HUES64 (cell line): Measurements from ENCODE around the gene FAM241B.

ENCODE experiments used
- H3K27ac ChIP-seq: 2 replicates; pipeline ENCODE4 v1.7.0; 2013; ENCODE audit warnings: low read depth, low read length, inconsistent platforms
- H3K27me3 ChIP-seq: 2 replicates; pipeline ENCODE4 v1.6.1; 2013; ENCODE audit warnings: mild to moderate bottlenecking, low read length; ENCODE audit not compliant: insufficient read depth
- H3K36me3 ChIP-seq: 2 replicates; pipeline ENCODE4 v1.6.1; 2013; ENCODE audit warnings: mild to moderate bottlenecking, low read length; ENCODE audit not compliant: insufficient read depth
- H3K4me1 ChIP-seq: 2 replicates; pipeline ENCODE4 v1.6.1; 2013; ENCODE audit warnings: mild to moderate bottlenecking, low read length, moderate library complexity; ENCODE audit not compliant: insufficient read depth
- H3K4me3 ChIP-seq: 2 replicates; pipeline ENCODE4 v1.5.1; 2013; ENCODE audit warnings: mild to moderate bottlenecking, low read length, moderate library complexity
- H3K9ac ChIP-seq: 2 replicates; pipeline ENCODE4 v1.6.1; 2013; ENCODE audit warnings: mild to moderate bottlenecking, low read depth, low read length
- H3K9me3 ChIP-seq: 2 replicates; pipeline ENCODE4 v1.6.1; 2013; ENCODE audit warnings: low read depth, low read length; ENCODE audit not compliant: insufficient read depth
- WGBS: fragments of 150-250, 120-280 bp; methylation state at CpG from one replicate; pipeline ENCODE4 v1.1.7; 2013; ENCODE audit warnings: missing lambda C conversion rate; 5-methylcytosine and 5-hydroxymethylcytosine counted together

The FAM241B gene

GRCh38 chr10:69674786-69675185, 44.7 kb downstream of the FAM241B start:
- no peaks in the 10 kb centered on the region for H3K36me3 ChIP-seq
- H3K9me3 ChIP-seq: no peaks in the 10 kb centered on the region
- H3K4me1 ChIP-seq: no peaks in the 10 kb centered on the region
- WGBS: 85% methylated on average over 2 of the region's 2 CpGs
- no peak overlapping the region for H3K27ac ChIP-seq
- no peak overlapping the region for H3K9ac ChIP-seq
- no peaks in the 10 kb centered on the region for H3K27me3 ChIP-seq
- no peak overlapping the region for H3K4me3 ChIP-seq

- no peaks in the 10 kb centered on the region for H3K4me1 ChIP-seq
- no peak overlapping the region for H3K9ac ChIP-seq
- no peaks in the 10 kb centered on the region for H3K9me3 ChIP-seq
- H3K27me3 ChIP-seq: no peaks in the 10 kb centered on the region
- no peak overlapping the region for H3K27ac ChIP-seq
- WGBS: 74% methylated on average over 4 of the region's 4 CpGs
- H3K36me3 ChIP-seq: no peaks in the 10 kb centered on the region
- no peak overlapping the region for H3K4me3 ChIP-seq
These were observed 46.3 kb downstream of the FAM241B start for GRCh38 chr10:69676301-69676700.

GRCh38 chr10:69677985-69678654, 48.1 kb downstream of the FAM241B start:
- Histone ChIP-seq H3K36me3 (no peaks in the 10 kb centered on the region), H3K27me3 (no peaks in the 10 kb centered on the region), H3K9ac (no peak overlapping the region), H3K4me3 (no peak overlapping the region), H3K4me1 (no peaks in the 10 kb centered on the region), H3K9me3 (no peaks in the 10 kb centered on the region), H3K27ac (no peak overlapping the region)
- 87% methylated on average over 20 of the region's 20 CpGs for WGBS

- Histone ChIP-seq H3K36me3 (no peaks in the 10 kb centered on the region), H3K9me3 (no peaks in the 10 kb centered on the region), H3K27ac (no peak overlapping the region), H3K27me3 (no peaks in the 10 kb centered on the region), H3K4me1 (peaks cover 5% of the 10 kb centered on the region; the same call in 1 of the 2 replicates), H3K4me3 (no peak overlapping the region), H3K9ac (no peak overlapping the region)
- WGBS: 86% methylated on average over 9 of the region's 9 CpGs
These were observed 49.7 kb downstream of the FAM241B start for GRCh38 chr10:69679736-69680135.

GRCh38 chr10:69680610-69681009, 50.6 kb downstream of the FAM241B start:
- Histone ChIP-seq H3K36me3 (no peaks in the 10 kb centered on the region), H3K4me3 (no peak overlapping the region), H3K9me3 (no peaks in the 10 kb centered on the region), H3K27me3 (no peaks in the 10 kb centered on the region), H3K4me1 (peaks cover 5% of the 10 kb centered on the region; the same call in 1 of the 2 replicates), H3K27ac (no peak overlapping the region), H3K9ac (no peak overlapping the region)
- 92% methylated on average over 4 of the region's 4 CpGs for WGBS

GRCh38 chr10:69681436-69681835, 51.4 kb downstream of the FAM241B start:
- H3K36me3 ChIP-seq: no peaks in the 10 kb centered on the region
- no peak overlapping the region for H3K4me3 ChIP-seq
- H3K9me3 ChIP-seq: no peaks in the 10 kb centered on the region
- H3K27ac ChIP-seq: no peak overlapping the region
- H3K9ac ChIP-seq: no peak overlapping the region
- H3K27me3 ChIP-seq: no peaks in the 10 kb centered on the region
- WGBS: 93% methylated on average over 6 of the region's 6 CpGs
- H3K4me1 ChIP-seq: peaks cover 5% of the 10 kb centered on the region; the same call in 1 of the 2 replicates

- Histone ChIP-seq H3K36me3 (no peaks in the 10 kb centered on the region), H3K4me3 (no peak overlapping the region), H3K27me3 (no peaks in the 10 kb centered on the region), H3K9me3 (no peaks in the 10 kb centered on the region), H3K4me1 (peaks cover 5% of the 10 kb centered on the region; the same call in 1 of the 2 replicates), H3K9ac (no peak overlapping the region), H3K27ac (no peak overlapping the region)
These were observed 53.0 kb downstream of the FAM241B start for GRCh38 chr10:69682955-69683474.
